K562 (cell line): Measurements from ENCODE around the gene GMEB1. TPM values are rescaled to one million over a fixed set of nuclear protein-coding genes. Genes with fewer than 3 reads are reported as not detected.

ENCODE experiments used
- HMGXB4 ChIP-seq: sonication (generic); formaldehyde crosslinking; IDR thresholded peaks from 2 replicates; pipeline ENCODE4 v1.8.1; 2023; ENCODE audit warnings: mild to moderate bottlenecking, missing genetic modification reagents
- KLF1 ChIP-seq: fragments of 450-650 bp; IDR thresholded peaks from 2 replicates; pipeline ENCODE4 v1.6.1; 2016; ENCODE audit warnings: missing genetic modification characterization, missing compliant biosample characterization
- MCM7 ChIP-seq, 2 experiments: fragments of 450-650 bp; IDR thresholded peaks; 2 replicates each; pipeline ENCODE4 v1.6.1; 2016 to 2018
- MLLT1 ChIP-seq, 2 experiments: fragments of 450-650 bp; IDR thresholded peaks; 2 replicates each; pipeline ENCODE4 v1.6.1; 2016
- NONO ChIP-seq, 2 experiments: fragments of 200-400 bp in 1 of 2; fragments of 450-650 bp in 1 of 2; formaldehyde crosslinking in 1 of 2; IDR thresholded peaks; 2 replicates each; pipeline ENCODE4 v1.6.1; 2017; ENCODE audit warnings: low read depth in 2 of 2, mild to moderate bottlenecking in 2 of 2, moderate library complexity in 2 of 2, low read length in 1 of 2
- RBM34 ChIP-seq: fragments of 200-400 bp; formaldehyde crosslinking; IDR thresholded peaks from 2 replicates; pipeline ENCODE4 v1.6.1; 2018; ENCODE audit warnings: low read length, borderline replicate concordance; ENCODE audit not compliant: insufficient read depth
- RNF219 ChIP-seq: fragments of 250-450 bp; sonication (Bioruptor Pico); IDR thresholded peaks from 2 replicates; pipeline ENCODE4 v1.5.0; 2022; ENCODE audit warnings: mild to moderate bottlenecking
- SIRT6 ChIP-seq: IDR thresholded peaks from one replicate; pipeline ENCODE4 v1.6.1; 2012; ENCODE audit warnings: low read depth, mild to moderate bottlenecking, control low read depth, inconsistent platforms, low read length, moderate library complexity
- ZNF639 ChIP-seq, 2 experiments: fragments of 200-800 bp in 1 of 2; sonication (Bioruptor generic) in 1 of 2; sonication (generic) in 1 of 2; formaldehyde crosslinking in 1 of 2; IDR thresholded peaks in 1 of 2; conservative IDR thresholded peaks in 1 of 2; 2 replicates each; pipeline versions ENCODE4 v1.5.0 to v1.6.1; 2016 to 2020; ENCODE audit warnings: missing compliant biosample characterization in 1 of 2, missing genetic modification characterization in 1 of 2, missing genetic modification reagents in 1 of 2
- polyA plus RNA-seq, 8 experiments: library from polyadenylated mRNA; depleted of rRNA in 4 of 8; stranded (reverse) in 5 of 8; unstranded in 3 of 8; fragments of >200 nt; fragmentation: Nextera tagmentation in 2 of 8; fragmentation: Illumina TruSeq in 1 of 8; extraction: Ambion mirVana in 2 of 8; extraction: Trizol in 1 of 8; gene quantifications; 2 replicates each; pipeline versions ENCODE4 v1.2.1 to v1.2.3, GENCODE V29; 2011 to 2014; ENCODE audit warnings: inconsistent platforms in 1 of 8, missing spikeins in 1 of 8
- total RNA-seq, 7 experiments: library from RNA; depleted of rRNA in 6 of 7; stranded (reverse); fragments of >200 nt in 6 of 7; fragmentation: Illumina TruSeq in 2 of 7; extraction: Trizol in 2 of 7; gene quantifications; 2 replicates each; pipeline versions ENCODE4 v1.2.1 to v1.2.3, GENCODE V29; 2011 to 2021; ENCODE audit warnings: low replicate concordance in 1 of 7

Gene GMEB1
- total and polyA plus RNA-seq, 9 of the 15 experiments (the other 6 are each of a cell fraction or from before 2014, with no cell fraction given) = 6.6 to 17.5 (median 8.5) TPM

GRCh38 chr1:28668191-28668955, at the start of gene GMEB1 (continued):
- TF ChIP-seq ZNF639 (CRISPR knock-in tag; conservative IDR thresholded peaks at IDR 0.05 in 1 of 2, IDR thresholded peaks at IDR 0.05 in 1 of 2) = peak in 1 of 2 experiments; percentile 99; a peak in 2 of 4 replicates
- TF ChIP-seq MCM7 (IDR thresholded peaks at IDR 0.05) = no peak
- no peak for TF ChIP-seq MLLT1 (IDR thresholded peaks at IDR 0.05)
- 0 out of 4 replicates have a peak, but pooled peaks of 1 of the 2 experiments have one; percentile 25 for TF ChIP-seq NONO (IDR thresholded peaks at IDR 0.05; ENCODE audit: low read depth in 2 of 2, low read length in 1 of 2)
- TF ChIP-seq SIRT6 = no peak
- no peak for TF ChIP-seq HMGXB4 (CRISPR knock-in tag)
- no peak for TF ChIP-seq RBM34
- TF ChIP-seq KLF1 = 0 out of 2 replicates have a peak, but pooled peaks have one; percentile 27
- no peak for TF ChIP-seq RNF219 (CRISPR knock-in tag)
